Ovary (tissue), 3 donors: ENCODE measurements around the gene SAC3D1.

Source experiments
- CTCF ChIP-seq, 3 donors: fragments of 450-650 bp in 2 of 3; fragments of 200-600 bp in 1 of 3; IDR thresholded peaks; one replicate each; pipeline versions ENCODE4 v1.5.1 to v1.8.0; 2016 to 2022; ENCODE audit warnings: antibody characterized with exemption in 3 of 3, mild to moderate bottlenecking in 1 of 3
- EP300 ChIP-seq: sonication (generic); formaldehyde crosslinking; IDR thresholded peaks from one replicate; pipeline ENCODE4 v1.6.1; 2017; ENCODE audit warnings: antibody characterized with exemption
- POLR2A ChIP-seq: fragments of 450-650 bp; IDR thresholded peaks from one replicate; pipeline ENCODE4 v1.6.1; 2017; ENCODE audit warnings: antibody characterized with exemption, mild to moderate bottlenecking, moderate library complexity
- donor health status: DM: no; HTN: no; CAD: no.

- no peak for TF ChIP-seq CTCF (IDR thresholded peaks at IDR 0.05)
- no peak for TF ChIP-seq POLR2A
- no peak for TF ChIP-seq EP300
Measured at GRCh38 chr11:65034423-65034822, 6.6 kb upstream of the SAC3D1 start.
